H9 (cell line): ENCODE data around the gene ANKRD42. TPM values are rescaled to one million over a fixed set of nuclear protein-coding genes. Genes with fewer than 3 reads are reported as not detected.
A peak's percentile ranks its signal among the peaks of the same experiment; 100 is the strongest.

Source experiments
- DNase-seq: peaks from one replicate; pipeline ENCODE4 v3.0.0-alpha.2; 2017
- H2AFZ ChIP-seq: one replicate; pipeline ENCODE4 v1.6.1; 2013; ENCODE audit warnings: mild to moderate bottlenecking, low read length, control low read depth, moderate library complexity
- H2AK5ac ChIP-seq: 2 replicates; pipeline ENCODE4 v1.6.1; 2013; ENCODE audit warnings: low read length, control low read depth, mixed read lengths; ENCODE audit not compliant: insufficient read length
- H2BK120ac ChIP-seq: one replicate; pipeline ENCODE4 v1.6.1; 2013; ENCODE audit warnings: low read depth, mild to moderate bottlenecking, low read length, control low read depth, inconsistent platforms; ENCODE audit not compliant: poor library complexity, severe bottlenecking
- H2BK12ac ChIP-seq: 2 replicates; pipeline ENCODE4 v1.6.1; 2013; ENCODE audit warnings: low read length, control low read depth, mixed read lengths, low read depth; ENCODE audit not compliant: insufficient read length
- H2BK15ac ChIP-seq: 2 replicates; pipeline ENCODE4 v1.6.1; 2013; ENCODE audit warnings: low read depth, low read length, control low read depth
- H2BK20ac ChIP-seq: one replicate; pipeline ENCODE4 v1.6.1; 2013; ENCODE audit warnings: low read depth, mild to moderate bottlenecking, low read length, control low read depth, inconsistent platforms; ENCODE audit not compliant: poor library complexity, severe bottlenecking
- H2BK5ac ChIP-seq: 2 replicates; pipeline ENCODE4 v1.6.1; 2013; ENCODE audit warnings: low read length, control low read depth, mixed read lengths; ENCODE audit not compliant: insufficient read length
- H3K14ac ChIP-seq: 2 replicates; pipeline ENCODE4 v1.6.1; 2013; ENCODE audit warnings: low read length, control low read depth; ENCODE audit not compliant: insufficient read depth
- H3K18ac ChIP-seq: 2 replicates; pipeline ENCODE4 v1.6.1; 2013; ENCODE audit warnings: low read depth, mild to moderate bottlenecking, mixed read lengths, low read length, control low read depth; ENCODE audit not compliant: insufficient read length
- H3K23ac ChIP-seq: 2 replicates; pipeline ENCODE4 v1.6.1; 2013; ENCODE audit warnings: low read length, control low read depth, mixed read lengths, low read depth; ENCODE audit not compliant: insufficient read length
- H3K23me2 ChIP-seq: 2 replicates; pipeline ENCODE4 v1.6.1; 2013; ENCODE audit warnings: low read depth, mild to moderate bottlenecking, mixed read lengths, low read length, control low read depth; ENCODE audit not compliant: insufficient read length, poor library complexity, severe bottlenecking
- H3K27ac ChIP-seq: 2 replicates; pipeline ENCODE4 v1.5.1; 2013; ENCODE audit warnings: low read length, control low read depth, mixed read lengths, low read depth; ENCODE audit not compliant: insufficient read length
- H3K27me3 ChIP-seq: 2 replicates; pipeline ENCODE4 v1.6.1; 2013; ENCODE audit warnings: low read length, control low read depth, inconsistent platforms; ENCODE audit not compliant: insufficient read depth
- H3K4ac ChIP-seq: 2 replicates; pipeline ENCODE4 v1.6.1; 2013; ENCODE audit warnings: low read depth, mild to moderate bottlenecking, control low read depth, inconsistent platforms, low read length, moderate library complexity
- H3K4me1 ChIP-seq: 2 replicates; pipeline ENCODE4 v1.6.1; 2013; ENCODE audit warnings: low read length, control low read depth, inconsistent platforms; ENCODE audit not compliant: insufficient read depth
- H3K4me2 ChIP-seq: 2 replicates; pipeline ENCODE4 v1.6.1; 2013; ENCODE audit warnings: low read length, control low read depth, mixed read lengths; ENCODE audit not compliant: insufficient read length, insufficient read depth
- H3K56ac ChIP-seq: 2 replicates; pipeline ENCODE4 v1.6.1; 2013; ENCODE audit warnings: low read depth, mild to moderate bottlenecking, mixed read lengths, low read length, control low read depth; ENCODE audit not compliant: insufficient read length
- H3K79me1 ChIP-seq: 2 replicates; pipeline ENCODE4 v1.6.1; 2013; ENCODE audit warnings: low read depth, mild to moderate bottlenecking, moderate library complexity, low read length, control low read depth, inconsistent platforms; ENCODE audit not compliant: insufficient read depth, poor library complexity, severe bottlenecking
- H3K79me2 ChIP-seq: 2 replicates; pipeline ENCODE4 v1.6.1; 2013; ENCODE audit warnings: low read length, control low read depth, inconsistent platforms; ENCODE audit not compliant: insufficient read depth
- H3K9ac ChIP-seq: 2 replicates; pipeline ENCODE4 v1.6.1; 2013; ENCODE audit warnings: low read length, control low read depth, mixed read lengths; ENCODE audit not compliant: insufficient read length; ENCODE audit errors: extremely low read depth
- H3K9me3 ChIP-seq: one replicate; pipeline ENCODE4 v1.6.1; 2013; ENCODE audit warnings: low read depth, low read length, inconsistent platforms; ENCODE audit not compliant: control insufficient read depth
- H3T11ph ChIP-seq: one replicate; pipeline ENCODE4 v1.6.1; 2013; ENCODE audit warnings: mild to moderate bottlenecking, low read length, control low read depth, inconsistent platforms
- H4K20me1 ChIP-seq: one replicate; pipeline ENCODE4 v1.6.1; 2013; ENCODE audit not compliant: control insufficient read depth, insufficient read length, insufficient read depth
- H4K5ac ChIP-seq: 2 replicates; pipeline ENCODE4 v1.6.1; 2013; ENCODE audit warnings: low read depth, mild to moderate bottlenecking, mixed read lengths, low read length, control low read depth; ENCODE audit not compliant: insufficient read length
- H4K8ac ChIP-seq: replicated peaks from 2 replicates; pipeline ENCODE4 v1.6.1; 2013; ENCODE audit warnings: low read length, control low read depth, mixed read lengths, low read depth; ENCODE audit not compliant: insufficient read length
- H4K91ac ChIP-seq: 2 replicates; pipeline ENCODE4 v1.6.1; 2013; ENCODE audit warnings: low read depth, mild to moderate bottlenecking, moderate library complexity, mixed read lengths, low read length, control low read depth; ENCODE audit not compliant: insufficient read length
- H3K27ac Mint-ChIP-seq, 3 experiments: 2 replicates in 2 of 3; 3 replicates in 1 of 3; pipeline ENCODE4 v1.8.0; 2020 to 2021; ENCODE audit warnings: mixed read lengths in 3 of 3, mild to moderate bottlenecking in 1 of 3, moderate library complexity in 1 of 3
- H3K27me3 Mint-ChIP-seq: 2 replicates; pipeline ENCODE4 v1.8.0; 2021; ENCODE audit warnings: low read depth, mild to moderate bottlenecking, moderate library complexity, mixed read lengths
- H3K36me3 Mint-ChIP-seq, 3 experiments: 2 replicates in 2 of 3; 3 replicates in 1 of 3; pipeline ENCODE4 v1.8.0; 2020 to 2021; ENCODE audit warnings: low read depth in 3 of 3, mixed read lengths in 3 of 3; ENCODE audit not compliant: insufficient read depth in 1 of 3
- H3K4me1 Mint-ChIP-seq, 2 experiments: 2 replicates each; pipeline ENCODE4 v1.8.0; 2020; ENCODE audit warnings: mixed read lengths in 2 of 2
- H3K4me3 Mint-ChIP-seq, 2 experiments: 2 replicates in 1 of 2; 3 replicates in 1 of 2; pipeline ENCODE4 v1.8.0; 2020 to 2021; ENCODE audit warnings: mild to moderate bottlenecking in 2 of 2, mixed read lengths in 2 of 2, moderate library complexity in 1 of 2
- H3K9me3 Mint-ChIP-seq, 2 experiments: 2 replicates in 1 of 2; 3 replicates in 1 of 2; pipeline ENCODE4 v1.8.0; 2020; ENCODE audit warnings: mild to moderate bottlenecking in 2 of 2, mixed read lengths in 2 of 2, moderate library complexity in 1 of 2
- CTCF ChIP-seq: fragments of 200-600 bp; sonication (generic); conservative IDR thresholded peaks from 3 replicates; pipeline ENCODE4 v1.8.0; 2021; ENCODE audit warnings: antibody characterized with exemption, mild to moderate bottlenecking
- WGBS: extraction: QIAGEN DNeasy Blood & Tissue Kit; methylation state at CpG from one replicate; pipeline ENCODE4 v1.1.7; 2013; ENCODE audit warnings: missing lambda C conversion rate, low lambda C conversion rate, mixed read lengths; ENCODE audit not compliant: insufficient read length; ENCODE audit errors: extremely low coverage; 5-methylcytosine and 5-hydroxymethylcytosine counted together
- total RNA-seq: library from RNA; stranded (reverse); gene quantifications from 2 replicates; pipeline ENCODE4 v1.2.1, GENCODE V29; 2021

Gene ANKRD42
- total RNA-seq, 1 experiment from 2014 or later, result 4.9 TPM

GRCh38 chr11:83195143-83195466 lies 1.6 kb downstream of the ANKRD42 start:
- no peak overlapping the region for H3K14ac ChIP-seq
- Mint-ChIP-seq H3K4me3 (peak overlapping the region; percentile 97 to 99), H3K9me3 (no peaks in the 10 kb centered on the region), H3K36me3 (peaks cover 3 to 26% (median 22%) of the 10 kb centered on the region in 3 experiments; a peak in 5 of 7 replicates), H3K4me1 (peaks cover 13% of the 10 kb centered on the region in 2 experiments), H3K27ac (no peak overlapping the region), H3K27me3 (peaks cover 2% of the 10 kb centered on the region)
- H3K4me2 ChIP-seq, result peak overlapping the region; percentile 91
- no peak overlapping the region for H3T11ph ChIP-seq
- H2AK5ac ChIP-seq, result no peak overlapping the region
- no peak overlapping the region for H4K8ac ChIP-seq
- H3K23ac ChIP-seq, result no peak overlapping the region
- no peak for DNase-seq
- no peak overlapping the region for H3K27ac ChIP-seq
- WGBS, result no CpG with 5 or more reads among the region's 4 CpGs
- H3K79me2 ChIP-seq, result peaks cover 7% of the 10 kb centered on the region; the same call in 1 of the 2 replicates
- H3K79me1 ChIP-seq, result no peaks in the 10 kb centered on the region
- no peak overlapping the region for H4K91ac ChIP-seq
- no peak overlapping the region for H2BK5ac ChIP-seq
- no peak overlapping the region for H3K56ac ChIP-seq
- no peaks in the 10 kb centered on the region for H4K20me1 ChIP-seq
- no peaks in the 10 kb centered on the region for H3K9me3 ChIP-seq
- H4K5ac ChIP-seq, result no peak overlapping the region
- no peak overlapping the region for H3K9ac ChIP-seq
- H3K23me2 ChIP-seq, result peaks cover 19% of the 10 kb centered on the region
- no peak overlapping the region for H2BK20ac ChIP-seq
- H3K4me1 ChIP-seq, result no peaks in the 10 kb centered on the region
- TF ChIP-seq CTCF, result no peak
- H2AFZ ChIP-seq, result no peak overlapping the region
- no peak overlapping the region for H3K4ac ChIP-seq
- no peak overlapping the region for H3K18ac ChIP-seq
- H3K27me3 ChIP-seq, result no peaks in the 10 kb centered on the region; the same call in 1 of the 2 replicates
- no peak overlapping the region for H2BK120ac ChIP-seq
- no peak overlapping the region for H2BK12ac ChIP-seq
- no peak overlapping the region for H2BK15ac ChIP-seq
